Measurements from ENCODE around the gene SYNJ1.

DNA sequence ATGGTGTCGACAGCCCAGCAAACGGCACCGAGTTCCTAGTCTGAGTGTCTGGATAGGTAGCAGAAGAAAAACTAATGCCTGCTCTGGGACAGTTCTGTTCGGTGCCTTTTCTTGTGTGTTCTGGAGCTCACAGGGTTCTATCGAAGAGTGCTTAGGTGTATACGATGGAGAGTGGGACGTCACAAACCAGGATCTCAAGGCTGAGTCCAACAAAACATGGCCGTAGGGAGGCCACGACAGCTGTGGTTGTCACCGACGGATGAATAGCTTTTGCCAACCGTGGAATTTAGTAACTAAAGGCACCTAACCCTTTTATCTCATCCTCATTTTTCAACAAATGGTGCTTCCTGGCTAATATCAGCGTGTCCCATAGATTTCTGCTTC is 635 bp upstream of the SYNJ1 start:
- no peak for TF ChIP-seq POLR2A (IDR thresholded peaks at IDR 0.05; ENCODE audit: low read length)
- no peak for TF ChIP-seq GATA1 (IDR thresholded peaks at IDR 0.05; ENCODE audit: low read depth, low read length)
